Karpas-422 (cell line): ENCODE results near the gene BFSP2. TPM values are rescaled to one million over a fixed set of nuclear protein-coding genes. Genes with fewer than 3 reads are reported as not detected.

Source experiments
- DNase-seq: peaks from one replicate; pipeline ENCODE4 v3.0.0-alpha.2; 2015
- H2AFZ ChIP-seq: fragments of 200-600 bp; sonication (generic); 2 replicates; pipeline ENCODE4 v1.6.1; 2014; ENCODE audit warnings: antibody characterized with exemption, low read length, mixed read lengths
- H3K27ac ChIP-seq: fragments of 200-600 bp; sonication (generic); 2 replicates; pipeline ENCODE4 v1.5.1; 2014; ENCODE audit warnings: mild to moderate bottlenecking, low read length, moderate library complexity
- H3K27me3 ChIP-seq: fragments of 200-600 bp; sonication (generic); 2 replicates; pipeline ENCODE4 v1.6.1; 2014; ENCODE audit warnings: low read length, mixed read lengths
- H3K36me3 ChIP-seq: fragments of 200-600 bp; sonication (generic); 2 replicates; pipeline ENCODE4 v1.6.1; 2014; ENCODE audit warnings: low read length, mixed read lengths; ENCODE audit not compliant: insufficient read depth
- H3K4me1 ChIP-seq: fragments of 200-600 bp; sonication (generic); 2 replicates; pipeline ENCODE4 v1.6.1; 2014; ENCODE audit warnings: mild to moderate bottlenecking, low read length, mixed read lengths
- H3K4me2 ChIP-seq: fragments of 200-600 bp; sonication (generic); 2 replicates; pipeline ENCODE4 v1.6.1; 2014; ENCODE audit warnings: low read length, low read depth, mild to moderate bottlenecking; ENCODE audit not compliant: poor library complexity, severe bottlenecking
- H3K4me3 ChIP-seq: fragments of 200-600 bp; sonication (generic); 2 replicates; pipeline ENCODE4 v1.5.1; 2014; ENCODE audit warnings: mild to moderate bottlenecking, antibody characterized with exemption, low read length, mixed read lengths
- H3K79me2 ChIP-seq: fragments of 200-600 bp; sonication (generic); 2 replicates; pipeline ENCODE4 v1.6.1; 2014; ENCODE audit warnings: mild to moderate bottlenecking, low read length, mixed read lengths
- H3K9ac ChIP-seq: fragments of 200-600 bp; sonication (generic); 2 replicates; pipeline ENCODE4 v1.6.0; 2014; ENCODE audit warnings: low read length
- H3K9me2 ChIP-seq: fragments of 200-600 bp; sonication (generic), shearing (Covaris generic); replicated peaks from 2 replicates; pipeline ENCODE4 v1.6.0; 2014; ENCODE audit warnings: mild to moderate bottlenecking, low read length, moderate library complexity; ENCODE audit not compliant: insufficient read depth
- H3K9me3 ChIP-seq: fragments of 300-700, 200-600 bp; sonication (generic); 2 replicates; pipeline ENCODE4 v1.6.1; 2014; ENCODE audit warnings: low read length, mixed read lengths
- H4K20me1 ChIP-seq: fragments of 200-600 bp; sonication (generic); 2 replicates; pipeline ENCODE4 v1.6.1; 2014; ENCODE audit warnings: mild to moderate bottlenecking, antibody characterized with exemption, low read length, low read depth; ENCODE audit not compliant: insufficient read depth
- total RNA-seq: library from RNA; depleted of rRNA; stranded (reverse); fragments of >200 nt; shearing (Covaris generic); gene quantifications from 2 replicates; pipeline ENCODE4 v1.2.3, GENCODE V29; 2014; ENCODE audit warnings: low replicate concordance

BFSP2 gene
- total RNA-seq, 1 experiment from 2014 or later: 33.1 TPM

DNA sequence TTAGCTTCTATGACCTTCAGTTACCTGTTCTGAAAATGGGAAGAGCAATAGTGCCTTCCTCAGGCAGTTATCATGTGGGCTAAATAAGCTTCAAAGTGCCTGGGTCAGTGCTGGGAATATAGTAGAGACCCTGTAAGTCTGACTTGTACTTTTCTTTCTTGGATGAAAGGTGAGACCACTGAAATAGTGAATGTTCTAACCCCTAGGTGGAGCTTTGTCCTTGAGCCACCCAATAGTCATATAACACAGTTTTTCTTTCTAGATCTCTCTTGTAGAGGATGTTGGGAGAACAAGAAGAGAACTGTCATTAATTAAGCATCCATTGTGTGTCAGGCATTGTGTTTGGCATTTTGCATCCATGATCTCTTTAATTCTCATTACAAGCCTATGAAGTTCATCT lies 13.0 kb upstream of the BFSP2 start:
- Histone ChIP-seq H3K9me2 (no peaks in the 10 kb centered on the region), H3K4me2 (no peak overlapping the region), H3K27ac (no peak overlapping the region), H4K20me1 (no peaks in the 10 kb centered on the region), H3K36me3 (no peaks in the 10 kb centered on the region), H3K9ac (no peak overlapping the region), H2AFZ (no peak overlapping the region), H3K27me3 (no peaks in the 10 kb centered on the region), H3K4me1 (peaks cover 33% of the 10 kb centered on the region), H3K9me3 (no peaks in the 10 kb centered on the region), H3K79me2 (no peaks in the 10 kb centered on the region), H3K4me3 (no peak overlapping the region)
- peak; percentile 69 for DNase-seq

DNA sequence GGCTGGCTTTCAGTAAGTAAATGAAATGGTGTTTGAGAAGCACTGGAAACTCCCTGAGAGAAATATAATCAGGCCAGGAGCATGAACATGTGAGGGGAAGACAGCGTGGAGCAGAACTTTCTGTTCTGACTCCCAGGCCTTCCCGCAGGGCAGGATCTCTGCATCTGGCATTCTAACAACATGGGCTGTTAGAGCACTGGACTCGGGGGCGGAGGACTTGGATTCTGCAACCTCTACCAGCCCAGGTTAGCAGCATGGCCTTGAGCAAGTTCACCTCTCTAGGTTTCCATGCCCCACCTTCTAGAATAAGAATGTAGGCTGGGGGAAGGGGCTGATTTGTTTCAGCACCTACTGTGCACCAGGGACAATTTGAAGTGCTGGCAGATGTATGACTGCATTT lies 12.5 kb upstream of the BFSP2 start:
- Histone ChIP-seq H3K4me2 (no peak overlapping the region), H3K27ac (no peak overlapping the region), H3K4me3 (no peak overlapping the region), H3K79me2 (no peaks in the 10 kb centered on the region), H3K9me2 (no peaks in the 10 kb centered on the region), H3K4me1 (peaks cover 33% of the 10 kb centered on the region), H4K20me1 (no peaks in the 10 kb centered on the region), H3K9me3 (no peaks in the 10 kb centered on the region), H3K9ac (no peak overlapping the region), H2AFZ (no peak overlapping the region), H3K27me3 (no peaks in the 10 kb centered on the region), H3K36me3 (no peaks in the 10 kb centered on the region)
- DNase-seq: no peak

DNA sequence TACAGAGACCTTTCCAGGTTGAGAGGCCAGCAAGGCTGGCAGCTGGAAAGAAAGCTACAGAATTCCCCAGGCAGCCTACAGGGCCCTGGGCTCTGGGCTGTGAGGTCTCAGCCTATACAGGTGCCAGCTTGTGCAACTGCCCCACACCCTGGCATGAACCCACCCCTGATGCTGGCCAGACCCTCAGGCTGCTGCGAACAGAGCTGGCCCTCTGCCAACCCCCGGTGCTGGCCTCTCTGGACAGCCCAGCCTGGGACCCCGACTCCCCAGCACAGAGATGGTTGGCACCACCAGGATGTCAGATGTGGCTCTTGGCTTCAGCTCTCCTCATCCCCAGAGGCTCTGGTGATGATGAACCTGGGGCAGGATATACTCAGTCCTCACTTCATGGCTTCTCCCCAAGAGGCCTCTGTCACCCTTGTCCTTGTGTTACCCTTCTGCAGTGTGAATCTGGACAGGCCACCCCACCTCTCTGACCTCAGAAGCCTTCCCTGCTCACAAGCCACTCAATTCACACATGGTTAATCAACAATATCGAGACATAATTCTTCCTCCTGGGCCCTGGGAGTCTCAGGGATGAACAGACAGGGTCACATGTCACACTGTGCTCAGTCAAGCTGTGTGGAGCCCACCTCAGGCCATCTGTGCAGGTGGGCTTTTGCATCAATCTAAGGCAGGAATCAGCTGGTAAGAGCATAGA lies 11.0 kb upstream of the BFSP2 start:
- H3K9me2 ChIP-seq: no peaks in the 10 kb centered on the region
- peaks cover 33% of the 10 kb centered on the region for H3K4me1 ChIP-seq
- H3K27me3 ChIP-seq: no peaks in the 10 kb centered on the region
- no peaks in the 10 kb centered on the region for H4K20me1 ChIP-seq
- H3K9me3 ChIP-seq: no peaks in the 10 kb centered on the region
- H2AFZ ChIP-seq: no peak overlapping the region
- no peak overlapping the region for H3K4me2 ChIP-seq
- no peaks in the 10 kb centered on the region for H3K36me3 ChIP-seq
- no peaks in the 10 kb centered on the region for H3K79me2 ChIP-seq
- no peak for DNase-seq
- no peak overlapping the region for H3K4me3 ChIP-seq
- H3K27ac ChIP-seq: no peak overlapping the region
- H3K9ac ChIP-seq: no peak overlapping the region

DNA sequence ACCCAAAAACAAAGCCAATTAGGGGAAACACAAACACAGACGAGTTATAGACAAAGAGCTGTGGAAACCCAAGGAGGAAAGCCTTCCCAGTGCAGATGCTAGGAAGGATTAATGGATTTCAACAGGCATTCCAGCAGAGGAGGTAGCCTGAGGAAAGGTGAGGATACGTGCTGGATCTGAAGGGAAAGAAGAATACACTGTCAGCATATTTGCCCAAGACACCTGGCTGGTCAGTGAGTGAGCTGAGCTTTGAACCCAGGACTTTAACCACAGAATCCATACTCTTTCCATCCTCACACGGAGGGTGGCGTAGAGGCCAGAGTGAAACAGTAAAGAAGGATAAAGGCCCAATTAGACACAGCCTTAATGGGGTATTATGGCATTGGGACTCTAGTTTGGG lies 9.1 kb upstream of the BFSP2 start:
- H3K36me3 ChIP-seq: no peaks in the 10 kb centered on the region
- H3K4me1 ChIP-seq: peaks cover 30% of the 10 kb centered on the region
- no peaks in the 10 kb centered on the region for H3K27me3 ChIP-seq
- no peak overlapping the region for H3K4me3 ChIP-seq
- H3K27ac ChIP-seq: no peak overlapping the region
- no peaks in the 10 kb centered on the region for H3K9me2 ChIP-seq
- no peak overlapping the region for H2AFZ ChIP-seq
- no peaks in the 10 kb centered on the region for H3K9me3 ChIP-seq
- no peaks in the 10 kb centered on the region for H3K79me2 ChIP-seq
- no peaks in the 10 kb centered on the region for H4K20me1 ChIP-seq
- no peak overlapping the region for H3K4me2 ChIP-seq
- no peak overlapping the region for H3K9ac ChIP-seq
- DNase-seq: no peak

DNA sequence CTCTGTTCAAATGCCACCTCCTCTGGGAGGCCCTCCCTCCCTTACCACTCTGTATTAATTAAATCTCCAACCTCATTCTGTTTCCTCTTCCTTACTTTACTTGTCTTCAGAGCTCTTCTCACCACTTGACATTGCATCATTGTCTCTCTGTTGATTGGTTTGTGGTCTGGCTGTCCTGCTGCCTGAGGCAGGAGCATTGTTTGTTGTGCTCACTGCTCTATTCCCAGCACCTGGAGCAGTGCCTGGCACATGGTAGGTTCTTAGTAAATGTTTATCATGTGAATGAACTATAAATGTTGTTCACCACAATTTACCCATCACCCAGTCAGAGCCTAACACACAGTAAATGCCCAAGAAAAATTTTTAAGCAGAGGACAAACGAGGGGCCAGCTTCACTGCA lies 6.7 kb upstream of the BFSP2 start:
- Histone ChIP-seq H3K9ac (no peak overlapping the region), H3K4me1 (peaks cover 20% of the 10 kb centered on the region), H3K36me3 (no peaks in the 10 kb centered on the region), H3K27ac (no peak overlapping the region), H3K79me2 (no peaks in the 10 kb centered on the region), H3K9me3 (no peaks in the 10 kb centered on the region), H4K20me1 (no peaks in the 10 kb centered on the region), H3K27me3 (no peaks in the 10 kb centered on the region), H3K4me3 (no peak overlapping the region), H3K4me2 (no peak overlapping the region), H2AFZ (no peak overlapping the region), H3K9me2 (no peaks in the 10 kb centered on the region)
- DNase-seq: no peak

DNA sequence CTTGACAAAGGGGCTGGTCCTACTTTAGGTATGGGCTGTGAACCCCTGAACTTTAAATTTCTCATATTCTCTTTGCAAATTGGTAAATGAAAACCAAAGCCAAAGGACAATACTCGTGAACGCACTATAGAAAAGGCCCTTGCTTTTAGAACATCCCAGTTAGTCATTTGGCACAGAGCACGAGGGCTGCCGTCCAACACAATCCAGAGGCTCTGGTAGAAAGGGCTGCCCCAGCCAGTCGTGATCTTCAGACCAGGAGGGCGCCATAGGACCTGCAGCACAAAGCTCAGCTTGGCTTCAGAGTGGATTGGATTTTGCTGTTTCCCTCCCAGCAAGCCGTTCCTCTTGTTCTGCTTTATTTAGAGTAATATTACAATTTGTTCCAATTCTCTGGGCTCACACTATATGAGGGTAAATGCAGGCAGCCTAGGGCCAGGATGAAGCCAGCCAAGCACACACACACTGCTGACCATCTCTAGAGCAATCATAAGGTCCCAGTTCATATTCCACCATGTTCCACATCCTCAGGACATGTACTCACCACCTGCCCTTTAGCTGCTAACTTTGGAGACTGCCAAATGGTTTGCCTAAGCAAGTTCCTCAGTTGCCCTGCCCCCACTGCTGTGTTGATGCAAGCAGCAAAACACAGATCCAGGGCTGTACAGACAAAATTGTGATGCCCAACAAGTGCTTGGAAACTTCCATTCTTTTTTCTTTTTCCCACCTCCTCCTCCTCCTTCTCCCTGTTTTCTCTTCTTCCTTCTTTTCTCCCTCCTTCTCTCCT lies 6.0 kb upstream of the BFSP2 start:
- H3K4me3 ChIP-seq: no peak overlapping the region
- no peak overlapping the region for H3K9ac ChIP-seq
- peaks cover 17% of the 10 kb centered on the region for H3K4me1 ChIP-seq
- no peak for DNase-seq
- H2AFZ ChIP-seq: no peak overlapping the region
- no peaks in the 10 kb centered on the region for H3K9me3 ChIP-seq
- H3K36me3 ChIP-seq: no peaks in the 10 kb centered on the region
- H4K20me1 ChIP-seq: no peaks in the 10 kb centered on the region
- no peaks in the 10 kb centered on the region for H3K9me2 ChIP-seq
- no peaks in the 10 kb centered on the region for H3K27me3 ChIP-seq
- H3K79me2 ChIP-seq: no peaks in the 10 kb centered on the region
- H3K4me2 ChIP-seq: no peak overlapping the region
- H3K27ac ChIP-seq: no peak overlapping the region

DNA sequence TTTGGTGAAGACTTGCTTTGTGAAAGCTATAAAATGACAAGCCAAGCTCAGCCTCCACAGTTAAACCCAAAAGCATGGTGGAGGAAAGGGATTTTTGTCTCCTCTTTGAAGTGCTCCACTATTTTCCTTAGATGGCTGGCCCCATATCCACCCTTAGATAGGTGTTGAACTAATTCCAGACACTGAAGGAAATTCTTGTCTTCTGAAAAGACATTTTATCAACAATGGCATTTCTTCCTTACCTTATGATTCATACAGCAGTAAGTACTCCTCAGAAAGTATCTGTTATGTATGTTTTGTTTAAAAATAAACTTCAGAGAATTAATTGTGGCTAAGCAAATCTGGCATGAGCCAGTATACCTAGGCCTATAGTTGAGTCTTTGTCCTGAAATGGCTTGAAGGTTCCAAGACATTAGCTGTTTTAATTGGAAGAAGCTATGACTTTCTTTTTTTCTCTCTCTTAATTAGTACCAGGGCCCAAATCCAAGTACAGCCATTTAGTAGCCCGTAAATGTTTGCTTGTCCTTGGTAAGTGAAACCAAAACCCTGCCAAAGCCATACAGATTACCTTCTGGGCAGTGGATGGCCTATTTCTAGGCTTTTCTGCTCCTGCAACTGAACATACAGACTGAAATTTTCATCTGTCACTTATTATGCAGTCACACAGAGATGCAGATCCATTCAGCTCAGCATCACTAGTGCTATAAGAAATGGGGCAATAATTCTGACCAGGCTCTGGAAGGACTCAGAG lies 5.1 kb upstream of the BFSP2 start:
- DNase-seq: no peak
- no peaks in the 10 kb centered on the region for H3K27me3 ChIP-seq
- H3K9ac ChIP-seq: no peak overlapping the region
- H3K9me3 ChIP-seq: no peaks in the 10 kb centered on the region
- H3K36me3 ChIP-seq: no peaks in the 10 kb centered on the region
- peak overlapping the region; percentile 1 for H3K4me2 ChIP-seq
- no peak overlapping the region for H3K27ac ChIP-seq
- no peaks in the 10 kb centered on the region for H3K9me2 ChIP-seq
- no peak overlapping the region for H3K4me3 ChIP-seq
- H3K4me1 ChIP-seq: peaks cover 14% of the 10 kb centered on the region
- no peaks in the 10 kb centered on the region for H4K20me1 ChIP-seq
- H2AFZ ChIP-seq: peak overlapping the region; percentile 44; the same call in 1 of the 2 replicates
- no peaks in the 10 kb centered on the region for H3K79me2 ChIP-seq

DNA sequence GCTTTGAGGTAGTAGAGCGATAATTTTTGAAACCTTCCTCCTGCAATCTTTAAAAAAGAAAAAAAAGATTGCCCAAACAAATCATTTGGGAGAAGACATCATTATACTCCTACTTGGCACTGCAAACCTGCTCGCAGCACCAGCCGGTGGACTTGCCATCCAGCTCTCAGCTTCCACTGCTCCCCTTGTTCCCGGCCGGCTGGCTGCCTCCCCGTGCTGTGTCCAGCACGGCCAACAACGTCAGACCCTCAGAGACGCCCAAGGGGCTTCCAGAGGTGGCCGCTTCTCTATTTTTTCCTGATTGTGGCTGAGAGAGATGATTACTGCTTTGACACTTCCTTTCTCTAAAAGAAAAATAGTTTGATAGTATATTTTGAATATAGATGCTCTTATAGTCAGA lies 3.0 kb upstream of the BFSP2 start:
- Histone ChIP-seq H3K27ac (no peak overlapping the region), H3K9ac (no peak overlapping the region), H3K27me3 (no peaks in the 10 kb centered on the region), H3K36me3 (no peaks in the 10 kb centered on the region), H3K9me2 (no peaks in the 10 kb centered on the region), H3K4me2 (no peak overlapping the region), H3K79me2 (no peaks in the 10 kb centered on the region), H4K20me1 (no peaks in the 10 kb centered on the region), H2AFZ (no peak overlapping the region), H3K9me3 (no peaks in the 10 kb centered on the region), H3K4me3 (no peak overlapping the region), H3K4me1 (peaks cover 14% of the 10 kb centered on the region)
- DNase-seq: no peak
